Esophagus squamous epithelium (tissue), 5 donors: Measurements from ENCODE around the gene SPOCD1. TPM values are rescaled to one million over a fixed set of nuclear protein-coding genes. Genes with fewer than 3 reads are reported as not detected.

Experiments
- DNase-seq: peaks from one replicate; lab custom pipeline; 2025; lab: John Stamatoyannopoulos, UW
- H3K27ac ChIP-seq, 4 donors: fragments of 200-600 bp; sonication (generic); one replicate each; pipeline ENCODE4 v1.5.1; 2016 to 2019; ENCODE audit warnings: mild to moderate bottlenecking in 1 of 4
- H3K27me3 ChIP-seq, 4 donors: fragments of 200-600 bp; sonication (generic); 1 replicate in 3 of 4; 2 replicates in 1 of 4; pipeline versions ENCODE4 v1.5.1 to v1.6.0; 2017 to 2021; ENCODE audit warnings: antibody characterized with exemption in 1 of 4
- H3K36me3 ChIP-seq, 3 donors: fragments of 200-600 bp; sonication (generic); one replicate each; pipeline ENCODE4 v1.5.1; 2016 to 2019
- H3K4me1 ChIP-seq, 3 donors: fragments of 200-600 bp; sonication (generic); one replicate each; pipeline ENCODE4 v1.5.1; 2017 to 2019
- H3K4me3 ChIP-seq, 4 donors: fragments of 200-600 bp; sonication (generic); 1 replicate in 3 of 4; 2 replicates in 1 of 4; pipeline ENCODE4 v1.5.1; 2016 to 2019; ENCODE audit warnings: mild to moderate bottlenecking in 2 of 4, moderate library complexity in 1 of 4
- H3K9me3 ChIP-seq, 3 donors: fragments of 200-600 bp; sonication (generic); one replicate each; pipeline ENCODE4 v1.5.1; 2016 to 2019
- CTCF ChIP-seq, 6 experiments: fragments of 450-650 bp in 4 of 6; fragments of 200-600 bp in 2 of 6; sonication (generic) in 2 of 6; IDR thresholded peaks; one replicate each; pipeline ENCODE4 v1.5.1; 2016 to 2019; ENCODE audit warnings: antibody characterized with exemption in 6 of 6, mild to moderate bottlenecking in 4 of 6, moderate library complexity in 4 of 6
- POLR2A ChIP-seq, 4 donors: fragments of 450-650 bp; IDR thresholded peaks; one replicate each; pipeline ENCODE4 v1.6.1; 2017; ENCODE audit warnings: antibody characterized with exemption in 4 of 4, mild to moderate bottlenecking in 4 of 4, moderate library complexity in 3 of 4
- WGBS, 2 donors: methylation state at CpG; one replicate each; pipeline ENCODE4 v1.1.5; 2018; 5-methylcytosine and 5-hydroxymethylcytosine counted together
- intact Hi-C: fragments of 100-400 bp; cut with DNase I; formaldehyde crosslinking; loops from one replicate; pipeline ENCODE4 v1.15.0; 2022
- total RNA-seq, 4 donors: library from RNA; depleted of rRNA; stranded (reverse); fragments of >200 nt; gene quantifications; one replicate each; pipeline ENCODE4 v1.1.0, GENCODE V29; 2016
- donor health status: DM: yes; HTN: yes; CAD: no.

Gene SPOCD1
- total RNA-seq, 4 donors from 2014 or later, result 0.18 to 0.40 (median 0.38) TPM; not detected in 1

- H3K36me3 ChIP-seq, result no peaks in the 10 kb centered on the region
- peaks cover 0 to 11% (median 0%) of the 10 kb centered on the region in 4 donors for H3K27me3 ChIP-seq
- peaks cover 8 to 20% (median 11%) of the 10 kb centered on the region in 3 donors for H3K4me1 ChIP-seq
- H3K4me3 ChIP-seq, result no peak overlapping the region
- intact Hi-C loops, result loop anchor here (5.0 kb wide), 1 partner anchor 130 kb away; no protein-coding TSS in a partner anchor
- no peak overlapping the region for H3K27ac ChIP-seq
- no peak for DNase-seq
- WGBS, 2 donors, result 60% methylated on average over 1 of the region's 11 CpGs; no CpG with 5 or more reads in 1 of the 2 donors
- TF ChIP-seq CTCF (IDR thresholded peaks at IDR 0.05), result no peak
- TF ChIP-seq POLR2A (IDR thresholded peaks at IDR 0.05), result no peak
- no peaks in the 10 kb centered on the region for H3K9me3 ChIP-seq
Observed at GRCh38 chr1:31792116-31792515, 23.7 kb downstream of the SPOCD1 start.

GRCh38 chr1:31791131-31791858, 24.5 kb downstream of the SPOCD1 start:
- Histone ChIP-seq H3K27me3 (peaks cover 0 to 11% (median 0%) of the 10 kb centered on the region in 4 donors), H3K9me3 (no peaks in the 10 kb centered on the region), H3K27ac (no peak overlapping the region), H3K4me1 (peaks cover 8 to 20% (median 11%) of the 10 kb centered on the region in 3 donors), H3K36me3 (no peaks in the 10 kb centered on the region), H3K4me3 (no peak overlapping the region)
- intact Hi-C loops, result loop anchor here (5.0 kb wide), 1 partner anchor 129 kb away; no protein-coding TSS in a partner anchor
- DNase-seq, result no peak
- TF ChIP-seq POLR2A (IDR thresholded peaks at IDR 0.05), result no peak
- TF ChIP-seq CTCF (IDR thresholded peaks at IDR 0.05), result no peak
- 88 to 91% methylated on average over 11 to 12 of the region's 13 CpGs for WGBS, 2 donors

- H3K9me3 ChIP-seq, result no peaks in the 10 kb centered on the region
- no peaks in the 10 kb centered on the region for H3K36me3 ChIP-seq
- intact Hi-C loops, result loop anchor here (5.0 kb wide), 1 partner anchor 128 kb away; no protein-coding TSS in a partner anchor
- peaks cover 8 to 20% (median 11%) of the 10 kb centered on the region in 3 donors for H3K4me1 ChIP-seq
- no peak overlapping the region for H3K4me3 ChIP-seq
- H3K27me3 ChIP-seq, result peaks cover 0 to 11% (median 0%) of the 10 kb centered on the region in 4 donors
- no peak for DNase-seq
- no peak overlapping the region for H3K27ac ChIP-seq
- 88 to 95% methylated on average over 4 to 10 of the region's 11 CpGs for WGBS, 2 donors
- TF ChIP-seq POLR2A (IDR thresholded peaks at IDR 0.05) (no peak), CTCF (IDR thresholded peaks at IDR 0.05) (no peak)
Observed at GRCh38 chr1:31790641-31791091, 25.2 kb downstream of the SPOCD1 start.

- TF ChIP-seq POLR2A (IDR thresholded peaks at IDR 0.05) (no peak), CTCF (IDR thresholded peaks at IDR 0.05) (no peak)
- no peak for DNase-seq
Observed at GRCh38 chr1:31790140-31790539, 25.7 kb downstream of the SPOCD1 start.

More at GRCh38 chr1:31790140-31790539, 25.7 kb downstream of the SPOCD1 start:
- no peak overlapping the region for H3K27ac ChIP-seq
- H3K36me3 ChIP-seq, result no peaks in the 10 kb centered on the region
- intact Hi-C loops, result loop anchor here (5.0 kb wide), 1 partner anchor 128 kb away; no protein-coding TSS in a partner anchor
- H3K4me1 ChIP-seq, result peaks cover 8 to 20% (median 11%) of the 10 kb centered on the region in 3 donors
- H3K9me3 ChIP-seq, result no peaks in the 10 kb centered on the region
- H3K4me3 ChIP-seq, result no peak overlapping the region
- H3K27me3 ChIP-seq, result peaks cover 0 to 11% (median 0%) of the 10 kb centered on the region in 4 donors
- WGBS, 2 donors, result 63 to 79% methylated on average over 3 of the region's 3 CpGs
